Chondrocyte (in vitro differentiated cells): Measurements from ENCODE around the gene NPW. TPM values are rescaled to one million over a fixed set of nuclear protein-coding genes. Genes with fewer than 3 reads are reported as not detected.

Experiments used
- DNase-seq: peaks from one replicate; pipeline ENCODE4 v3.0.0; 2021; ENCODE audit warnings: mixed read lengths, low spot score
- H3K27ac Mint-ChIP-seq: one replicate; pipeline ENCODE4 v1.8.0; 2021; ENCODE audit warnings: mild to moderate bottlenecking, moderate library complexity, mixed read lengths; ENCODE audit not compliant: unreplicated experiment
- H3K27me3 Mint-ChIP-seq: 2 replicates; pipeline ENCODE4 v1.8.0; 2021; ENCODE audit warnings: low read depth, mixed read lengths
- H3K36me3 Mint-ChIP-seq: 2 replicates; pipeline ENCODE4 v1.8.0; 2021; ENCODE audit warnings: low read depth, mixed read lengths
- H3K4me1 Mint-ChIP-seq: 2 replicates; pipeline ENCODE4 v1.8.0; 2021; ENCODE audit warnings: low read depth, mild to moderate bottlenecking, mixed read lengths
- H3K4me3 Mint-ChIP-seq: one replicate; pipeline ENCODE4 v1.8.0; 2021; ENCODE audit warnings: mild to moderate bottlenecking, moderate library complexity, mixed read lengths; ENCODE audit not compliant: unreplicated experiment
- H3K9me3 Mint-ChIP-seq: 2 replicates; pipeline ENCODE4 v1.8.0; 2021; ENCODE audit warnings: low read depth, mixed read lengths
- CTCF ChIP-seq: fragments of 200-600 bp; sonication (generic); IDR thresholded peaks from 2 replicates; pipeline ENCODE4 v1.5.0; 2021; ENCODE audit warnings: antibody characterized with exemption, mild to moderate bottlenecking, moderate library complexity
- total RNA-seq: library from RNA; stranded (reverse); gene quantifications from 3 replicates; pipeline ENCODE4 v1.2.1, GENCODE V29; 2021

The NPW gene
- total RNA-seq, 1 donor from 2014 or later: 2.5 TPM

GRCh38 chr16:2053211-2053610, 33.6 kb downstream of the NPW start:
- no peaks in the 10 kb centered on the region for H3K9me3 Mint-ChIP-seq
- H3K4me3 Mint-ChIP-seq: no peak overlapping the region
- H3K27ac Mint-ChIP-seq: no peak overlapping the region
- no peaks in the 10 kb centered on the region for H3K27me3 Mint-ChIP-seq
- peaks cover 11% of the 10 kb centered on the region for H3K36me3 Mint-ChIP-seq
- DNase-seq: no peak
- no peak for TF ChIP-seq CTCF
- H3K4me1 Mint-ChIP-seq: peaks cover 11% of the 10 kb centered on the region

GRCh38 chr16:2053897-2054296, 34.3 kb downstream of the NPW start:
- Mint-ChIP-seq H3K9me3 (no peaks in the 10 kb centered on the region), H3K4me3 (no peak overlapping the region), H3K27ac (no peak overlapping the region), H3K36me3 (peaks cover 16% of the 10 kb centered on the region), H3K4me1 (peaks cover 4% of the 10 kb centered on the region), H3K27me3 (no peaks in the 10 kb centered on the region)
- no peak for TF ChIP-seq CTCF
- DNase-seq: no peak

GRCh38 chr16:2054543-2055245, 35.1 kb downstream of the NPW start:
- H3K36me3 Mint-ChIP-seq: peaks cover 16% of the 10 kb centered on the region
- H3K27me3 Mint-ChIP-seq: no peaks in the 10 kb centered on the region
- DNase-seq: no peak
- H3K4me3 Mint-ChIP-seq: no peak overlapping the region
- no peaks in the 10 kb centered on the region for H3K9me3 Mint-ChIP-seq
- H3K27ac Mint-ChIP-seq: no peak overlapping the region
- H3K4me1 Mint-ChIP-seq: no peaks in the 10 kb centered on the region
- no peak for TF ChIP-seq CTCF

DNA sequence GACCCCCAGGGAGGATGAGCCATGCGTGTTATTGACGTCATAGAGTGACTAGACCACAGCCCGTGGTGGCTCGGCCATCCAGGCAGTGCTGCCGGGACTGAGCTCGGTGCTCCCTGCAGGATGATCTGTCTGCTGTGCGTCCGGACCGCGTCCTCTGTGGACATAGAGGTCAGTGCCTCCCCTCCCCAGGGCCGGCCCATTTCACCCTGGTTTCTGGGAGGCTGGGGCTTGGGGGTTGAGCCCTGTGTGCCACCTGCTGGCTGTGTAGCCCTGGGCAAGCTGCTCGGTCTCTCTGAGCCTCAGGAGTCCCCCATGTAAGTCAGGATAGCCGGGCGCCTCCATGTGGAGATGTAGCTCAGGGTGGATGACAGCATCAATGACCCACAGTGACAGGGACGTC, 36.5 kb downstream of the NPW start:
- H3K27ac Mint-ChIP-seq: peak overlapping the region; percentile 57
- TF ChIP-seq CTCF: peak; percentile 62
- no peak for DNase-seq
- H3K36me3 Mint-ChIP-seq: peaks cover 17% of the 10 kb centered on the region
- H3K27me3 Mint-ChIP-seq: no peaks in the 10 kb centered on the region
- no peaks in the 10 kb centered on the region for H3K9me3 Mint-ChIP-seq
- H3K4me3 Mint-ChIP-seq: no peak overlapping the region
- no peaks in the 10 kb centered on the region for H3K4me1 Mint-ChIP-seq

- Mint-ChIP-seq H3K4me3 (no peak overlapping the region), H3K27ac (no peak overlapping the region), H3K9me3 (no peaks in the 10 kb centered on the region), H3K36me3 (peaks cover 13% of the 10 kb centered on the region), H3K4me1 (no peaks in the 10 kb centered on the region), H3K27me3 (no peaks in the 10 kb centered on the region)
- DNase-seq: no peak
- peak; percentile 53 for TF ChIP-seq CTCF
These were observed 37.3 kb downstream of the NPW start for GRCh38 chr16:2056681-2057407.
